WI38 (cell line): ENCODE data around the gene FZR1.

ENCODE experiments used
- H3K4me3 ChIP-seq: 2 replicates; pipeline ENCODE4 v1.5.1; 2011; ENCODE audit warnings: low read depth, mild to moderate bottlenecking, control low read depth, low read length
- CTCF ChIP-seq: IDR thresholded peaks from 2 replicates; pipeline ENCODE4 v1.5.1; 2012; ENCODE audit warnings: low read depth, mild to moderate bottlenecking, control low read depth, low read length

FZR1 gene

GRCh38 chr19:3462991-3463713 lies 43.0 kb upstream of the FZR1 start:
- TF ChIP-seq CTCF, result no peak
- H3K4me3 ChIP-seq, result no peak overlapping the region

GRCh38 chr19:3463714-3464586 lies 42.2 kb upstream of the FZR1 start:
- no peak overlapping the region for H3K4me3 ChIP-seq
- no peak for TF ChIP-seq CTCF

GRCh38 chr19:3464587-3465235 lies 41.4 kb upstream of the FZR1 start:
- TF ChIP-seq CTCF, result no peak
- no peak overlapping the region for H3K4me3 ChIP-seq

- TF ChIP-seq CTCF, result no peak
- H3K4me3 ChIP-seq, result no peak overlapping the region
Measured at GRCh38 chr19:3465552-3465951, 40.6 kb upstream of the FZR1 start.

GRCh38 chr19:3466635-3467034 lies 39.5 kb upstream of the FZR1 start:
- no peak overlapping the region for H3K4me3 ChIP-seq
- TF ChIP-seq CTCF, result no peak

- TF ChIP-seq CTCF, result no peak
- no peak overlapping the region for H3K4me3 ChIP-seq
Measured at GRCh38 chr19:3467437-3468198, 38.5 kb upstream of the FZR1 start.
